Prostate gland (tissue), 2 donors: ENCODE data around the gene MEG3.

Experiments
- CTCF ChIP-seq, 4 experiments: fragments of 200-600 bp in 2 of 4; fragments of 450-650 bp in 2 of 4; sonication (generic) in 2 of 4; IDR thresholded peaks; 1 replicate in 3 of 4; 2 replicates in 1 of 4; pipeline ENCODE4 v1.5.1; 2016 to 2019; ENCODE audit warnings: antibody characterized with exemption in 4 of 4, mild to moderate bottlenecking in 2 of 4, moderate library complexity in 2 of 4
- POLR2A ChIP-seq: fragments of 450-650 bp; IDR thresholded peaks from one replicate; pipeline ENCODE4 v1.6.1; 2016; ENCODE audit warnings: antibody characterized with exemption, mild to moderate bottlenecking
- POLR2AphosphoS5 ChIP-seq: sonication (generic); formaldehyde crosslinking; IDR thresholded peaks from one replicate; pipeline ENCODE4 v1.6.1; 2017; ENCODE audit warnings: antibody characterized with exemption

GRCh38 chr14:100898935-100899883 lies 73.3 kb downstream of the MEG3 start:
- TF ChIP-seq CTCF (IDR thresholded peaks at IDR 0.05) = no peak
- TF ChIP-seq POLR2AphosphoS5 = no peak
- TF ChIP-seq POLR2A = no peak
